Natural killer cell (primary cell): Measurements from ENCODE around the gene SPOCK1. TPM values are rescaled to one million over a fixed set of nuclear protein-coding genes. Genes with fewer than 3 reads are reported as not detected.
"Not testable (repeated sequence)": the region's sequence is repeated elsewhere in the genome, so short reads cannot be mapped to it uniquely, and the experiment has no call there.

Experiments used
- ATAC-seq, 3 donors: fragments of 150-1000 bp in 2 of 3; fragments of 200-7000 bp in 1 of 3; cut with Tn5 transposase; 1 replicate in 1 of 3; 2 replicates in 2 of 3; pipeline ENCODE4 v1.10.0; 2021; ENCODE audit warnings: mild to moderate bottlenecking in 2 of 3, moderate library complexity in 2 of 3
- DNase-seq, 2 donors: peaks; one replicate each; pipeline versions ENCODE4 v3.0.0 to v3.0.0-alpha.2; 2013 to 2021; ENCODE audit warnings: mixed read lengths in 1 of 2
- H3K27ac ChIP-seq: one replicate; pipeline ENCODE4 v1.5.1; 2013; ENCODE audit warnings: mild to moderate bottlenecking, low read length
- H3K27me3 ChIP-seq: one replicate; pipeline ENCODE4 v1.6.1; 2013; ENCODE audit warnings: low read length; ENCODE audit not compliant: control insufficient read depth, insufficient read depth
- H3K36me3 ChIP-seq: one replicate; pipeline ENCODE4 v1.6.1; 2013; ENCODE audit warnings: low read length; ENCODE audit not compliant: control insufficient read depth, insufficient read depth
- H3K4me1 ChIP-seq: one replicate; pipeline ENCODE4 v1.6.1; 2013; ENCODE audit warnings: low read length; ENCODE audit not compliant: control insufficient read depth, insufficient read depth
- H3K4me3 ChIP-seq: one replicate; pipeline ENCODE4 v1.5.1; 2013; ENCODE audit warnings: low read length
- H3K9me3 ChIP-seq: one replicate; pipeline ENCODE4 v1.6.1; 2013; ENCODE audit warnings: low read length; ENCODE audit not compliant: control insufficient read depth, insufficient read depth
- H3K27ac Mint-ChIP-seq, 2 donors: one replicate each; pipeline ENCODE4 v1.8.0; 2022; ENCODE audit warnings: mild to moderate bottlenecking in 2 of 2, mixed read lengths in 2 of 2, moderate library complexity in 1 of 2
- H3K27me3 Mint-ChIP-seq, 2 donors: one replicate each; pipeline ENCODE4 v1.8.0; 2022; ENCODE audit warnings: low read depth in 2 of 2, mixed read lengths in 2 of 2
- H3K36me3 Mint-ChIP-seq: one replicate; pipeline ENCODE4 v1.8.0; 2022; ENCODE audit warnings: mixed read lengths
- H3K4me1 Mint-ChIP-seq, 2 donors: one replicate each; pipeline ENCODE4 v1.8.0; 2022; ENCODE audit warnings: mixed read lengths in 2 of 2
- H3K4me3 Mint-ChIP-seq: one replicate; pipeline ENCODE4 v1.8.0; 2022; ENCODE audit warnings: mild to moderate bottlenecking, moderate library complexity, mixed read lengths
- H3K9me3 Mint-ChIP-seq, 2 donors: one replicate each; pipeline ENCODE4 v1.8.0; 2022; ENCODE audit warnings: mixed read lengths in 2 of 2
- WGBS: methylation state at CpG from one replicate; pipeline ENCODE4 v1.1.7; 2013; ENCODE audit warnings: missing lambda C conversion rate; ENCODE audit not compliant: insufficient coverage; 5-methylcytosine and 5-hydroxymethylcytosine counted together
- intact Hi-C: fragments of 100-400 bp; cut with micrococcal nuclease; formaldehyde crosslinking; loops from one replicate; pipeline ENCODE4 v1.14.2; 2022
- total RNA-seq, 4 donors: library from RNA; stranded (reverse); fragments of 120-200 nt in 1 of 4; gene quantifications; one replicate each; pipeline versions ENCODE4 v1.2.3 to v1.2.4, GENCODE V29; 2013 to 2022
- TF ChIP-seq, protein P1 (sequence below): fragments of 200-600 bp; IDR thresholded peaks from one replicate; pipeline ENCODE4 v1.8.0; 2022; ENCODE audit warnings: antibody characterized with exemption

The SPOCK1 gene
- total RNA-seq, 3 donors from 2014 or later (not counting 1 experiment from before 2014, with no cell fraction given): 0.09 to 1.6 (median 0.61) TPM

DNA sequence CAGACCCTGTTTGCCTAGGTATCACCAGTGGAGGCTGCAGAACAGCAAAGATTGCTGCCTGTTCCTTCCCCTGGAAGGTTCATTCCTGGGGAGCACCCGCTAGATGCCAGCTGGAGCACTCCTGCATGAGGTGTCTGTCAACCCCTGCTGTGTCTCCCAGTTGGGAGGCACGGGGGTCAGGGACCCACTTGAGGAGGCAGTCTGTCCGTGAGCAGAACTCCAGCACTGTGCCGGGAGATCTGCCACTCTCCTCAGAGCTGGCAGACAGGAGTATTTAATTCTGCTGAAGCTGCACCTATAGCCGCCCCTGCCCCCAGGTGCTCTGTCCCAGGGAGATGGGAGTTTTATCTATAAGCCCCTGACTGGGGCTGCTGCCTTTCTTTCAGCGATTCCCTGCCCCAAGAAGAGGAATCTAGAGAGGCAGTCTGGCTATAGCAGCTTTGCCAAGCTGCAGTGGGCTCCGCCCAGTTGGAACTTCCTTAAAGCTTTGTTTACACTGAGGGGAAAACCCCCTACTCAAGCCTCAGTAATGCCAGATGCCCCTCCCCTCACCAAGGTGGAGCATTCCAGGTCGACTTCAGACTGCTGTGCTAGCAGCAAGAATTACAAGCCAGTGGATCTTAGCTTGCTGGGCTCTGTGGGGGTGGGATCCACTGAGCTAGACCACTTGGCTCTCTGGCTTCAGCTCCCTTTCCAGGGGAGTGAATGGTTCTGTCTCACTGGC, 545.6 kb downstream of the SPOCK1 start:
- H3K36me3 ChIP-seq, H3K27ac ChIP-seq, ATAC-seq, H3K4me3 Mint-ChIP-seq, H3K27ac Mint-ChIP-seq, H3K27me3 ChIP-seq, H3K4me3 ChIP-seq, H3K4me1 ChIP-seq, H3K27me3 Mint-ChIP-seq, H3K9me3 ChIP-seq, intact Hi-C loops, DNase-seq, H3K4me1 Mint-ChIP-seq: not testable (repeated sequence)
- Mint-ChIP-seq H3K9me3 (peaks cover 20 to 34% of the 10 kb centered on the region in 2 donors), H3K36me3 (peaks cover 21% of the 10 kb centered on the region)
- 51% methylated on average over 8 of the region's 8 CpGs for WGBS

DNA sequence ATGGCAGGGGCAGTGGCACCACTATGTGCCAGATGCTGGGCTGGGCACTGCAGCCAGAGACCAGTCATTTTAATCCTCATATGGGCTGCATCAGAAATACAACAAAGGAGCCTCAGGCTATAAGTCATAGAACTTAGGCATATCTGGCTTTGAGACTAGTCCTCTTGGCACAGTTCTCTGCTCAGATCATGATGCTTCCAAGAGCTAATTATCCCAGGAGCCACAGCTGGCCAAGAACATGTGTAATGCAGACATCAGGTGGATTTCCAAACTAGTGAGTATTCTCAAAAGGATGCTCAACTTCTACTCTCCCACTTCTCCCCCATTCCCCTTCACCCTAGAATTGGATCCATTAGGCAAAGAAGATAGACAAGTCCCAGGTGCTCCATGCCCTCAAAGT, 571.6 kb downstream of the SPOCK1 start:
- Histone ChIP-seq H3K27ac (no peak overlapping the region), H3K9me3 (peaks cover 5% of the 10 kb centered on the region), H3K4me1 (no peaks in the 10 kb centered on the region), H3K36me3 (no peaks in the 10 kb centered on the region), H3K27me3 (no peaks in the 10 kb centered on the region), H3K4me3 (no peak overlapping the region)
- DNase-seq (no peak), ATAC-seq (no peak)
- H3K27me3 Mint-ChIP-seq: no peaks in the 10 kb centered on the region
- intact Hi-C loops: no loop called here
- TF ChIP-seq, protein P1, sequence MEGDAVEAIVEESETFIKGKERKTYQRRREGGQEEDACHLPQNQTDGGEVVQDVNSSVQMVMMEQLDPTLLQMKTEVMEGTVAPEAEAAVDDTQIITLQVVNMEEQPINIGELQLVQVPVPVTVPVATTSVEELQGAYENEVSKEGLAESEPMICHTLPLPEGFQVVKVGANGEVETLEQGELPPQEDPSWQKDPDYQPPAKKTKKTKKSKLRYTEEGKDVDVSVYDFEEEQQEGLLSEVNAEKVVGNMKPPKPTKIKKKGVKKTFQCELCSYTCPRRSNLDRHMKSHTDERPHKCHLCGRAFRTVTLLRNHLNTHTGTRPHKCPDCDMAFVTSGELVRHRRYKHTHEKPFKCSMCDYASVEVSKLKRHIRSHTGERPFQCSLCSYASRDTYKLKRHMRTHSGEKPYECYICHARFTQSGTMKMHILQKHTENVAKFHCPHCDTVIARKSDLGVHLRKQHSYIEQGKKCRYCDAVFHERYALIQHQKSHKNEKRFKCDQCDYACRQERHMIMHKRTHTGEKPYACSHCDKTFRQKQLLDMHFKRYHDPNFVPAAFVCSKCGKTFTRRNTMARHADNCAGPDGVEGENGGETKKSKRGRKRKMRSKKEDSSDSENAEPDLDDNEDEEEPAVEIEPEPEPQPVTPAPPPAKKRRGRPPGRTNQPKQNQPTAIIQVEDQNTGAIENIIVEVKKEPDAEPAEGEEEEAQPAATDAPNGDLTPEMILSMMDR: no peak
- peaks cover 20 to 30% of the 10 kb centered on the region in 2 donors for H3K9me3 Mint-ChIP-seq
- no peaks in the 10 kb centered on the region for H3K4me1 Mint-ChIP-seq
- H3K4me3 Mint-ChIP-seq: no peak overlapping the region
- no peaks in the 10 kb centered on the region for H3K36me3 Mint-ChIP-seq
- no peak overlapping the region for H3K27ac Mint-ChIP-seq

DNA sequence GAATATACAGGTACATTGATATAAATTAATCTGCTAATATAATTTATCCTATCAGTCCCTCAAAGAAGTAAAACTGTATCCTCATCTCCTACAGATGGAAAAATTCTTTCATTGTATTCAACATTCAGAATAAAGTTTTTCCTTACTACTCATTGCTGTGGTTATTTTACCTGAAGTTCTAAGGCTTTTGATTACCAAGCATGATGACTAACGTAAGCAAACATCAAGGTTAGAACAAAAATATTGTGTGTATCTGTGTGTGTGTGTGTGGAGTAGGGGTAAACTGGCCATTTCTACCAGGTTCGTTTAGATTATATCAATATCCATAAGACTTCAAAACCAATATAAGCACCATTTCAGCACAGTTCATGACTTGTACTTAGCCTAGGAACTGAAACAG, 573.1 kb downstream of the SPOCK1 start:
- peaks cover 5% of the 10 kb centered on the region for H3K9me3 ChIP-seq
- 92% methylated on average over 1 of the region's 2 CpGs for WGBS
- Mint-ChIP-seq H3K27ac (no peak overlapping the region), H3K9me3 (peaks cover 17 to 24% of the 10 kb centered on the region in 2 donors), H3K4me3 (no peak overlapping the region), H3K27me3 (no peaks in the 10 kb centered on the region), H3K4me1 (no peaks in the 10 kb centered on the region), H3K36me3 (no peaks in the 10 kb centered on the region)
- intact Hi-C loops: no loop called here
- no peaks in the 10 kb centered on the region for H3K27me3 ChIP-seq
- H3K27ac ChIP-seq: no peak overlapping the region
- no peaks in the 10 kb centered on the region for H3K36me3 ChIP-seq
- no peak overlapping the region for H3K4me3 ChIP-seq
- no peaks in the 10 kb centered on the region for H3K4me1 ChIP-seq
- TF ChIP-seq, protein P1: no peak
- ATAC-seq (no peak), DNase-seq (no peak)

Other genes starting within 250 kb of the SPOCK1 start
- gene KLHL3, start 236.8 kb upstream of the SPOCK1 start, total RNA-seq: 10 to 100 TPM; 11.2 to 14.0 (median 13.2) TPM